HG03439 (cell line): ENCODE measurements around the gene PREB.
"Not testable (repeated sequence)": the region's sequence is repeated elsewhere in the genome, so short reads cannot be mapped to it uniquely, and the experiment has no call there.

ENCODE experiments used
- ATAC-seq: cut with Tn5 transposase; IDR thresholded peaks from one replicate; pipeline ENCODE4 v1.9.1; 2021; ENCODE audit warnings: mild to moderate bottlenecking, moderate library complexity; ENCODE audit not compliant: unreplicated experiment

Gene PREB

GRCh38 chr2:27128668-27129571 lies 5.5 kb downstream of the PREB start:
- ATAC-seq, result no peak

- no peak for ATAC-seq
Observed at GRCh38 chr2:27127883-27128667, 6.4 kb downstream of the PREB start.

GRCh38 chr2:27126252-27126710 lies 8.2 kb downstream of the PREB start:
- ATAC-seq, result no peak

DNA sequence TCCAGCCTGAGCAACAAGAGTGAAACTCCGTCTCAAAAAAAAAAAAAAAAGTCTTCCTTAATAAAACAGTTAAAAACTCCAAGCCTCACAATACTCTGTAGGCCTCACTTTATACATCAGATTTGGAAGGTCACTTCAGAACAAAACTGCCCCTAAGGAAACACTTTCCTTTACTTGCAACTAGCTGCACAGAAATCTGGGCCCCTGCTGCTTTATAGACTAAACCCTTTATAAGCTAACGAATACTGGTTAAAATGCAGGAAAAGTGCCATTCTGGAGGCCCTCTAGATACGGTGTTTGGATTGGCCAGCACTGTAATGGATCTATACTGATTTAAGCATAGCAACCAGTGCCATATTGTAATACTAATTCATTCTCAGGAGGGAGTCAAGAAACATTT lies 9.3 kb downstream of the PREB start:
- no peak for ATAC-seq

DNA sequence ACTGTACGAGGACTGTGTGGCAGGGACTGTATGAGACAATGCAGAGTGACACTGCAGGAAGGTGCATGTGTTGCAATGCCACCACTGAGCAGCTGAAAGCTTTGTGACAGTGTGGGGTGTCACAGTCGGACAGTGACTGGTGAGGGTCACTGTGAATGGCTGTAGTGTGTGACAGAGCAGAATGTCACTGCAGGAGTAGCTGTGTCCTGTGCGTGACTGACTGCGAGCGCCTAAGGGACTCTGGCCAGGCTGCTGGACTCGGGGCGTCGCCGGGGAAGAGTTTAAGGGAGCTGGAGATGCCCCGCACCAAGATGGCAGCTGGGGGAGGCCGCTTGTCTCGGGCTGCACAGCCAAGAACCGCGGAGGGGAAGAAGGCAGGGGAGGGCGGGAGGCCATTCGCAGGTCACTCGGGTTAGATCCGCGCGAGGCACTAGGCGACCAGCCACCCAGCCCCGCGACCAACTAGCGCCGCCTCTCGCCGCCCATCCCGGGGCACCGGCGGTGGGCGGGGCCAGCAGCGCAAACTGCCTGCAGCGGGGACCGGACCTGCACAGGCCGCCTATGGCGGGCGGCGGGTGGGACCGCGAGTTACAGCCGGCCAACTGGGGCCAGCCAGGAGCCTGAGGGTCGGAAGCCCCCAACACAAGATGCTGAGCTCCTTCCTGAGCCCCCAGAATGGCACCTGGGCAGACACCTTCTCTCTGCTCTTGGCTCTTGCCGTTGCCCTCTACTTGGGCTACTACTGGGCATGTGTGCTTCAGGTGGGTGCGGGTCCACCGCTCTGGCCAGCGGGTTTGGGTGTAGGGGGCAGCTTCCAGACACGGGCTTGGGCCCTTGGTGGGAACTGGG lies 10.9 kb downstream of the PREB start, which contains the start of gene ABHD1:
ABHD1 (plus strand) TSS at position 514 of the 849 bp plus-strand sequence; CDS start at position 648, 134 bp downstream.
- ATAC-seq, result no peak

GRCh38 chr2:27122791-27123190 lies 11.6 kb downstream of the PREB start:
- no peak for ATAC-seq

DNA sequence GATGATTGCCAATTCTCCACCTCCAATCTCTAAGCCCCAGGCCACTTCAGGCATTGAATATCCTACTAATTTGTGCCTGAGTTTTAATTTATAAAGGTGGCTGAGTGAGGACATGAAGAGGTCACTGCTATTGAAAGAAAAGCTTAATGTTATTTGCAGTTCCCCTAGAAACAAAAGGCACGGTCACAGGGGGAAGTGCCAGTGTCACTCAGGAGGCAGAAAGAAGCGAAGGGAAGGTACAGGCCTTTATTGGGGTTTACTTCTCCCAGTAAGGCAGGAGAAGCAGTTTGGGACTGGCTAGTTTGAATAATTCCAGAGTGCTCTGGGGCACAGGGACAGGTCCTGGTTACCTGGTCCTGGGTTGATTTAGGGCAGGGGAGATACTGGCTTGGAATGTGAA lies 12.5 kb downstream of the PREB start:
- ATAC-seq, result no peak

DNA sequence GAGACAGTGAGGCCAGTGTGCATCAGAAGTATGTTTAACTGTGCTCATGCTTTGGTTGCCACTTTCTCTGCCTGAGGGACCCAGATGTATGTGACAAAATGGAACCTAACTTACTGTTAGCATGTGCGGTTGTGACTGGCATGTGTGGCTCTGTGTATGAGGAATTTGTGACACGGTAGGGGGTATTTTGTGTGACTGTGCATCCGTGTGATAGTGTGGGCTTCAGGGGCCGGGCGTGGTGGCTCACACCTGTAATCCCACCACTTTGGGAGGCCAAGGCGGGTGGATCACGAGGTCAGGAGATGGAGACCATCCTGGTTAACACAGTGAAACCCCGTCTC lies 15.1 kb downstream of the PREB start:
- not testable (repeated sequence) for ATAC-seq

DNA sequence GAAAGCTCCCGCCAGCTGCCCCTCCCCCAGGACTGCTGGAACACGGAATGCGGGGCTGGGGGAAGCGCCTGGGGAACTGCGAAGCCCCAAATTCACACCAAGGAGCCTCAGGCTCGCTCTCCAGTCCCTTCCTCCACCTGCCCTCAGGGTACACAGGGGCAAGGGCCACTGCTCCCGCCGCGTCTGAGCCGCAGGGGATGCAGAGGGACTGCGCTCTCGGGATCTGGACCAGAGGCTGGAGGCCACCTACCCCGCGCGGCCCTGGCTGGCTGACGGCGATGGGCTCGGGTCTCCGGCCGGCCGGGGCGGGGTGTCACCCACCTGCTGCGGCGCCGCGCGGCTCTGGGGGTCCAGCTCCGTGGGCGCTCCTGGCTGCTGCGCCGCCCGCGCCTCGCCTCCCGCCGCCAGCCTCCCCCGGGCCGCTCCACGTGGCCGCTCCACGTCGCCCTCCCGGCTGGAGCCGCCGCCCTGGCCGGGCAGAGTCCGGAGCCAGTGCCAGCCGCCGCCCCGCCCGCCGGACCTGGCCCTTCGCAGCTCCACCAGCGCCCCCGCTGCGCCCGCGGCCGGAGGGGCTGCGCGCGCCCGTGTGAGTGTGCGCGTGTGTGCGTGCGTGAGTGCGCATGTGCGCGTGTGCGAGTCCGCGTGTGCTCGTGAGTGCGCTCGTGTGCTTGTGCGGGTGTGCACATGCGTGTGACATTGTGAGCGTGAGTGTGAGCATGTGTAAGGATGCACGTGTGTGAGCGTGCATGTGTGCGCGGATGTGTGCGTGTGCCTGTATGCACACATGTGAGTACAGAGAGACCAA lies 15.7 kb downstream of the PREB start, which contains the start of gene CGREF1:
CGREF1 (minus strand) TSS at position 604 of the 805 bp plus-strand sequence. CDS start 14,762 bp downstream, outside the sequence.
- no peak for ATAC-seq

DNA sequence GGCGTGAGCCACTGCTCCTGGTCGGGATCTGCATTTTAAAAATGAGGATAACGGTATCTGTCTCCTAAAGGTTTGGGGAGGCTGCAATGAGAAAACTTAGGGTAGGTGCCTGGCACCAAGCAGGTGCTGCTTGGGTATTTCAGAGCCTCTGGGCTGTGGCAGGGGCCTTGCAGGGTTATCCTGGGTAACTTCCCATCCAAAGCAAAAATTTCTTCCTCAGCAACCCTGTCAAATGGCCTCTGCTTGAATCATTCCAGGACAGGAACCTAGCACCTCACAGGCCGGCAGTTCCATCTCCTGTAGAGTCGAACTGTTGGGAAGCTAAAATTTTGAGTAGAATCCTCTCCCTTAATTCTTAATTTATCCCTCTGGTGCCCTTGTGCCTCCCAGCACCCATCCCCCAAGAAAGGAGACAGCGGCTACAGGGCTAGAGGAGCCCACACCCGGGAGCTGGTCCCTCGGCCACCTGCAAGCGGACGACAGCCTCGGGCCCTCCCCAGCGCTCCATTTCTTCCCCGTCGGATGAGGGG lies 16.4 kb downstream of the PREB start:
- no peak for ATAC-seq

DNA sequence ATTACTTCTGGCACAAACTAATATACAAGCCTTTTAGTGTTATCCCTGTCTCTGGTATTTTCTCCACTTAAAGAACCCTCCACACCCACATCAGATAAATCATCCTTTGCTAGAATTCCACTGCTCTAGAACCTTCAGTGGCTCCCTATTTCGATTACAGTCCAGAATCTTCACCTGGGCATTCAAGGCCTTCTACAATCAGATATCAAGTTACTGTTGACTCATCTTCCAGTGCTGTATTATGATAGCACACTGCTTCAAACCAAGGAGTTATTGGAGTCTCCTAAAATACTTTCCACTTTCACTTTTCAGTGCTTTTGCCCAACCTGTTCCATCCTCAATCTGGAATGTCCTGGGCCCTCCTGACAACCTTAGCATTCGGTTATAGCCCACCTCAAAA lies 18.9 kb downstream of the PREB start:
- no peak for ATAC-seq

DNA sequence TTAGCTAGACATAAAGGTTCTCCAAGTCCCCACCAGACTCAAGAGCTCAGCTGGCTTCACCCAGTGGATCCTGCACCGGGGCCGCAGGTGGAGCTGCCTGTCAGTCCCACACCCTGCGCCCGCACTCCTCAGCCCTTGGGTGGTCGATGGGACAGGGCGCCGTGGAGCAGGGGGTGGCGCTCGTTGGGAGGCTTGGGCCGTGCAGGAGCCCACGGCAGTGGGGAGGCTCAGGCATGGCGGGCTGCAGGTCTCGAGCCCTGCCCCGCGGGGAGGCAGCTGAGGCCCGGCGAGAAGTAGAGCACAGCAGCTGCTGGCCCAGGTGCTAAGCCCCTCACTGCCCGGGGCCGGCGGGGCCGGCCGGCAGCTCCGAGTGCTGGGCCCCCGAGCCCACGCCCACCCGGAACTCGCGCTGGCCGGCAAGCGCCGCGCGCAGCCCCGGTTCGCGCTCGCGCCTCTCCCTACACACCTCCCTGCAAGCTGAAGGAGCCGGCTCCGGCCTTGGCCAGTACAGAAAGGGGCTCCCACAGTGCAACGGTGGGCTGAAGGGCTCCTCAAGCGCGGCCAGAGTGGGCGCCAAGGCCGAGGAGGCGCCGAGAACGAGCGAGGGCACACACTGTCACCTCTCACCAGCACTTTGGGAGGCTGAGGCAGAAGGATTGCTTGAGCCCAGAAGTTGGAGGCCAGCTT lies 22.9 kb downstream of the PREB start:
- ATAC-seq, result not testable (repeated sequence)

DNA sequence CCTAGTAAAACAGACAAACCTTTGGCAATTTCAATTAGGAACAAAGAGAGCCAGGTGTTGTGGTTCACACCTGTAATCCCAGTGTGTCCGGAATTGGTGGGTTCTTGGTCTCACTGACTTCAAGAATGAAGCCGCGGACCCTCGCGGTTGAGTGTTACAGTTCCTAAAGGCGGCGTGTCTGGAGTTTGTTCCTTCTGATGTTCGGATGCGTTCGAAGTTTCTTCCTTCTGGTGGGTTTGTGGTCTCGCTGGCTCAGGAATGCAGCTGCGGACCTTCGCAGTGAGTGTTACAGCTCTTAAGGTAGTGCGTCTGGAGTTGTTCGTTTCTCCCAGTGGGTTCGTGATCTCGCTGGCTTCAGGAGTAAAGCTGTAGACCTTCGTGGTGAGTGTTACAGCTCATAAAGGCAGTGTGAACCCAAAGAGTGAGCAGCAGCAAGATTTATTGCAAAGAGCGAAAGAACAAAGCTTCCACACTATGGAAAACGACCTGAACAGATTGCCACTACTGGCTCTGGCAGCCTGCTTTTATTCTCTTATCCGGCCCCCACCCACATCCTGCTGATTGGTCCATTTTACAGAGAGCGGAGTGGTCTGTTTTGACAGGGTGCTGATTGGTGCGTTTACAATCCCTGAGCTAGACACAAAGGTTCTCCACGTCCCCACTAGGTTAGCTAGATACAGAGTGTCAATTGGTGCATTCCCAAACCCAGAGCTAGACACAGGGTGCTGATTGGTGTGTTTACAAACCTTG lies 23.7 kb downstream of the PREB start:
- not testable (repeated sequence) for ATAC-seq

GRCh38 chr2:27109083-27109482 lies 25.4 kb downstream of the PREB start:
- no peak for ATAC-seq

DNA sequence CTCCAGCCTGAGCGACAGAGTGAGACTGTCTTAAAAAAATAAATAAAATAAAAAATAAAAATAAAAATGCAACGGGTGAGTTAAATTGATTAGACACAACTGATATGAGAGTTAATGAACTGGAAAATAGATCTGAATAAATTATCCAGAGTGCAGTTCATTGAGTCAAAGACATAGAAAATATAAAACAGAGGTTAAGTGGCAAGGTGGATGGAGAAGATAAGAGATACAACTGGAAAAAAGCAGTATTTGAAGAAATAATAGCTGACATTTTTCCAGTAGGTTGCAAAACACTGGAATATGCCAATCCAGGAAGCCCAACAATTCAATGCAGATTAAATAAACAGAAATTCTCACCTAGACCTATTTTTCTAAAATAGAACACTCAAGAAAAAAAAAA lies 26.2 kb downstream of the PREB start:
- no peak for ATAC-seq

- no peak for ATAC-seq
Observed at GRCh38 chr2:27105981-27106380, 28.5 kb downstream of the PREB start.

- ATAC-seq, result no peak
Observed at GRCh38 chr2:27102329-27102728, 32.1 kb downstream of the PREB start.

DNA sequence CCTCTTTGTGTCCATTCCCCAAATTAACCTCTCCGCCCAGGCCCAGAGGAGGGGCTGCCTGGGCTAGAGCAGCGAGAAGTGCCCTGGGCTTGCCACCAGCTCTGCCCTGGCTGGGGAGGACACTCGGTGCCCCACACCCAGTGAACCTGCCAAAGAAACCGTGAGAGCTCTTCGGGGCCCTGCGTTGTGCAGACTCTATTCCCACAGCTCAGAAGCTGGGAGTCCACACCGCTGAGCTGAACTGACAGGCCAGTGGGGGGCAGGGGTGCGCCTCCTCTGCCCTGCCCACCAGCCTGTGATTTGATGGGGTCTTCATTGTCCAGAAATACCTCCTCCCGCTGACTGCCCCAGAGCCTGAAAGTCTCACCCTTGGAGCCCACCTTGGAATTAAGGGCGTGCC lies 34.4 kb downstream of the PREB start:
- ATAC-seq, result no peak
